Measurements from ENCODE around the gene VWA5B1.
A peak's percentile ranks its signal among the peaks of the same experiment; 100 is the strongest.

Gene VWA5B1

DNA sequence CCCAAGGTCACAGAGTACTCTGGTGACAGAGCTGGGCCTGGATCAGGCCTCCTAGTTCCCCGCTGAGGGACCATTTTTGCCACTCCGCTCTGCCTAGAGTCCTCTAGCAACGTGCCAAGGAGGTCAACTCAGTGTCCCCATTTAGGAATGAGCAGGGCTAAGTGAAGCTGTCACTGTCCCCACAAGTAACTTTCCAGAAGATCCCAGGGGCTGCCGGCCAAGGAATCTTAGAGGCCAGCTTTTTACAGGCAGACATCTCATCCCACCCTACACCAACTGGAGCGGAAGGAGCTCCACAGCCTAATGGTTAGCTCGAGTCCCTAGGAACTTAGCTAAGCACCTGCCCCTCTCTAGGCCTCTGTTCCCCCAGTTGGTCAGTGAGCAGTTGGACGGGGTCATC, 59.7 kb downstream of the VWA5B1 start:
- no peak for DNase-seq

DNA sequence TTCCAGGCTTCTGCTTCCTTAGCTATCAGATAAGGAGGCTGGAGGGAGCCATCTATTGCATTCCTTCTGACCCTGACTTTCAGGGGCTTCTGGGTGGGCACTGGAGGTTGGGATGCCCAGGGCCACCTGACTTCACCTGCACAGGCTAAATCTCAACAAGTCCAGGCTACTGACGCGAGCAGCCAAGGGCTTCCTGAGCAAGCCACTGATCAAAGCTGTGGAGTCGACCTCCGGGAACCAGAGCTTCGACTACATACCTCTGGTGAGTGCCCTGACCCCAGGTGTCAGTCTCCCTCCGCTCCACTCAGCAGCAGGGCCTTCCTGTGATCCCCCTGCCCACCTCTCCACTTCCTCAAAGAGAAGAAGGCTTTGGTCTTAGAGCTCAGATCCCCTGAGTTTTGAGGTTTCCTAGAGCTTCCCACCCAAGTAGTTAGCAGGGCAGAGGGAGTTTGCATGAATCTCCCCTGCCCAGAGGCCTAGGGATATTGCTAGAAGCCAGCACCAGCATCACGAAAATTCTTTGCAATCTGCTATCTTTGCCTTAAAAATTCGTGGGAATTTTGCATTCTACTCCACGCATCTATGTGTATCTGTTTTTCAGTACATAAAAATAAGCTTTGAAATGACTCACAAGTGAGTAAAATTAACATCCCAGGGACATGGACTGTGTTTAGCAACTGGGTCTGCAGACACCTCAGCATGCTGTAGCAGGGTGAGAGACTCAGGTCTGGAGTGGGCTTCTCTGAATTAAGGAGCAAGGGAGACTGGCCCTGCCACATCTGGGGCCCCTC, 61.4 kb downstream of the VWA5B1 start:
- DNase-seq = no peak

DNA sequence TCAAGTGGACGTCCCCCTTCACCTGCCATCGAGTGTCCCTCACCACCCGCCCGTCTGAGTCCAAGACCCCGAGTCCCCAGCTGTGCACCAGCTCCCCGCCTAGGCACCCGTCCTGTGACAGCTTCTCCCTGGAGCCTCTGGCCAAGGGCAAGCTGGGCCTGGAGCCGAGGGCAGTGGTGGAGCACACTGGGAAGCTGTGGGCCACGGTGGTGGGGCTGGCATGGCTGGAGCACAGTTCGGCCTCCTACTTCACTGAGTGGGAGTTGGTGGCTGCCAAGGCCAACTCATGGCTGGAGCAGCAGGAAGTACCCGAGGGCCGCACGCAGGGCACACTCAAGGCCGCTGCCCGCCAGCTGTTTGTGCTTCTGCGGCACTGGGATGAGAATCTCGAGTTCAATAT, 63.2 kb downstream of the VWA5B1 start:
- no peak for DNase-seq

DNA sequence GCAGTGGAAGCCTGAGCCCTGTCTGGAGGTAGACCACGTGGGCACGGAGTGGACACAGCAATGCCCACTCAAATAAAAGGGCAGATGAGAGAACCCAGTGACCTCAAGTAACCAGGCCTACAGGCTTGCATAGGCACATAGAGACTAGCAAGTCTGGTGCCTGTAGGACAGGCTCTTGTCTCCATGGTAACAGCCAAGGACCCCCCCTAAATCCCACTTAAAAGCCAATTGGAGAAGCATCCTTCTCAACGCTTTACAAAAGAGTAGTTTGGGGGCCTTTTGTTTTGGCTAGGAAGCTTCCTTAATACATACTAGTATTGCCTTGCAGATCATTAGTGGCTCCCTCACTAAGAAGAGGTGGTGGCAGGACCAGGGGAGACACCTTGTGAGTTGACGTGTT, 63.9 kb downstream of the VWA5B1 start:
- DNase-seq = no peak

DNA sequence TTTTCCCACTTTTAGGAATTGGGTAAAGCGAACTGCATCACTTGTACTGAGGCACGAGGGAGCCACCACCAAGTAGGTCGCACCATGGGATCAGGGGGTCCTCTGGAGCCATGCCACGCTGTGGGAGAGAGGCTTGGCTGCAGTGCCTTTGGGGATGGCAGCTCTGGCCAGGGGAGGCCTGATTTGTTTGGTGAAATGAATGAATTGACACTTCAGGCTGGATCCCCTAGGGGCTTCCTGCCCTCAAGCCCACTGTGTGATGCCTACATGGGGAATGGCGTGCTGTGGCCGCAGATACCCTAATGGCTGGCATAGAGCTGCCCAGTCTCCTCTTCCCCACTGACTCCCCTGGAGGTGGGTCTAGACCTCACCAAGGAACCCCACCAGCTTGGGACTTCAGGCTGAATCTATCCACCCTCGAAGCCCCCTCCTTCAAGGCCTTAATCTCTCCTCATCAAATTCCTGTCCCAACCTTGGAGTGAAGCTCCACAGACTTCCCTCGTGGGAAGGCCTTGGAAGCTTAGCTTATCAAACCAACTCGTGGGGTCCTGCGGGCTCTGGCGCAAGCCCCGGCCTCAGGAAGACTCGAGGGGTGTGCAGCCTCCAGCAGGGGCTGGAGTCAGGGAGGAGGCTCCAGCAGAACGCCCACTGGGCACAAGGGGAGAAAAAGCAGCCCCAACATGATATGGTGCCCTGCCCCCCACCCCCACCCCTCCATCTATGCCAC, 64.6 kb downstream of the VWA5B1 start:
- DNase-seq = no peak

DNA sequence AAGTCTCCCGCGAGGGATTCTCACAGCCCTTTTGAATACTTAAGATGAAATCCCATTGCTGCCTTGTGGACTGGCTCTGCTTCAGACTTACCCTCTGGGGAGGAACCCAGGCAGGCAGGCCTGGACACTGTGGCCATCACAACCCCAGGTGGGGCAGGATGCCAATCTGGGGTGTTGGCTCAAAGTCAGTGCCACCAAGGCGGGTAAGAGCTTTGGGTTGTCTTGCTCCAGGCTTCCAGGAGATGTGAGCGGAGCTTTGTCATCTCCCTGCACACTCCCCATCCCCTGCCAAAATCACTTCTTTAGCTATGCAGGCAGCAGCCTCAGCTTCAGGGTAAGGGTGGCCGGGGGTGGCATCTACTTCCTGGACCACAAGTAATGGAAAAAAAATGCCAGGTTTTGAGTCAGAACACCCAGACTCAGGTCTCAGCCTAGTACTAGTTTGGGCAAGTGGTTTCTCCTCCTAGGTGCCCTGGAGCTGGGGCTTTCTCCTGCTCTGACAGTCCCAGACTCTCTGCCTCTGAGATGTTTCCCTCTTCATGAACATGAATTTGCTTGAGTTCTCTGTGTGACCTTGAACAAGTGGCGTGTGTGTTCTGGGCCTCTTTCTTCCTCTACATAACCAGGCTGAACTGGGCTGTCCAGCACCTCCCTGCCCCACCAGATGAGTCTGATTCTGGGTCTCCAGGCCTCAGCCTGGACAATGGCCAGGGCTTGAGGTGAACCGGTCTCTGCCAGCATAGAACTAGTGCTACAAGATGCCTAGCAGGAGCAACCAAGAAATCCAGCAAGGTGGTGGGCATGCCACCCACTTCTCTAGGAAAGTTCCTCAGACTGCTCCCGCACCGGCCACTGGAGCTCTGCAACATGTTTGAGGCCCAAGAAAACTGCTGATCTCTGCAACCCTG, 65.4 kb downstream of the VWA5B1 start:
- no peak for DNase-seq

DNA sequence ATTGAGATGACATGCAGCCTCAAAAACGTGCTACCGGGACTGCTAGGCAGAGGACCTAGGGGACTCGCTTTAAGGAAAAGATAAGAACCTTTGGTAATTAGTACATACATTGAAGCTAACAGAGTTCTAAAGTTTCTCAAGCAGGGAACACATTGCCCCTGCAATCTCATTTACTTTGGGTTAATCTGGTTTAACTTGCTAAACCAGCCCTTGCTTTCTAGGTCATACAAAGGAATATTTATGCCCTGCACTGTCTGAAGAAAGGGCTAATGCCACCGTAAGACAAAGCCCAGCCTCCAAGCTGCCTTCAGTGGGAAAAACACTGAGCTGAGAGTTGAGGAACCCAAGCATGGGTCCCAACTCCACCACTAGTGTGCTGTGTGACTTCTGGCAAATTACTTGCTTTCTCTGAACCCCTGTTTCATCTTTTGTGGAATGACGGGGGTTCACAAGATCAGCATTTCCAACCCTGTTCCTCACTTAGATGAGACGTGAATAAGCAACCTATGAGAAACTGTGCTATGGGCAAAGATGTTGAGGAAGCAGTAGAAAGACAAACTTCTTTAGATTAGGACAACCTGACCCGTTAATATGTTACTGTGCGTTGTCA, 66.3 kb downstream of the VWA5B1 start:
- no peak for DNase-seq

DNA sequence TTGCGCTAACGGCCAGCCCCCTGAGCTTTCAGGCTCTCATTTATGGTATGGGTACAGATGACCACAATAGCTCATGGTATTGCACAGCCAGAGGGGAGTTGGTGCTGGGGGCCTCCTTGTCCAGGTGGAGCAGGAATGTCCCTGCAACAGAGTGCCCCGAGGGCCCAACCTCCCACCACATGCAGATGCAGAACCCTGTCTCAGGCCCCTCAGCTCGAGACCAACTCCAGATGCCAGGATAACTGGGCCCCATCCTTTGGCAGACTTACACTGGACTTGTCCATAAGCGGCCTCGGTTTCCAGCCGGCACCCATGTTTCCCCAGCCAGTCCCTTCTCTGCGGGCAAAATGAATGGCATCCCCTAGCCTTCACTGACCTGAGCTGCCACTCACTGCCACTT, 67.1 kb downstream of the VWA5B1 start:
- no peak for DNase-seq

DNA sequence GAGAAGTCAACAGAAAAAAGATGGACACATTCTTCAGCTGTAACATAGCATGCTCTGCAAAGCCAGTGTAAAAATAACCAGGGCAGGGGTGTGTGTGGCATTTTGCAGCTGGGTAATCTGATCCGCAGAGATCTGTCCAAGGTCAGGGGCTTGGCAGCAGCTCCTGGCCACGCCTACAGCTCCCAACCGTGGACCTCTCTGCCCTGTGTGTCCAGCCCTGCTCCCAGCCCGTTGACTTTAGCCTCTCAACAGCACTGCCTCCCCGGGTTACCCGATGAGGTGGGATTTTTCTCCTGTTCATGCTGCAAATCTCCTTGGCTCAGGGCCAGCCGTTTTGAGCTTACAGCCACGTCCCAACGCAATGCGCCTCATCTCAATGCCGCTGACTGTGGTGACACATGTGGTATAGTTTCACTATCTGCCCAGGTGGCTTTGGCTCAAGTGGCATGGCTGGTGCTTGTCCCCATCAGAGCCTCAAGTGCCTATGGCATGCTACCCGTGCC, 68.1 kb downstream of the VWA5B1 start:
- DNase-seq = peak; percentile 81

DNA sequence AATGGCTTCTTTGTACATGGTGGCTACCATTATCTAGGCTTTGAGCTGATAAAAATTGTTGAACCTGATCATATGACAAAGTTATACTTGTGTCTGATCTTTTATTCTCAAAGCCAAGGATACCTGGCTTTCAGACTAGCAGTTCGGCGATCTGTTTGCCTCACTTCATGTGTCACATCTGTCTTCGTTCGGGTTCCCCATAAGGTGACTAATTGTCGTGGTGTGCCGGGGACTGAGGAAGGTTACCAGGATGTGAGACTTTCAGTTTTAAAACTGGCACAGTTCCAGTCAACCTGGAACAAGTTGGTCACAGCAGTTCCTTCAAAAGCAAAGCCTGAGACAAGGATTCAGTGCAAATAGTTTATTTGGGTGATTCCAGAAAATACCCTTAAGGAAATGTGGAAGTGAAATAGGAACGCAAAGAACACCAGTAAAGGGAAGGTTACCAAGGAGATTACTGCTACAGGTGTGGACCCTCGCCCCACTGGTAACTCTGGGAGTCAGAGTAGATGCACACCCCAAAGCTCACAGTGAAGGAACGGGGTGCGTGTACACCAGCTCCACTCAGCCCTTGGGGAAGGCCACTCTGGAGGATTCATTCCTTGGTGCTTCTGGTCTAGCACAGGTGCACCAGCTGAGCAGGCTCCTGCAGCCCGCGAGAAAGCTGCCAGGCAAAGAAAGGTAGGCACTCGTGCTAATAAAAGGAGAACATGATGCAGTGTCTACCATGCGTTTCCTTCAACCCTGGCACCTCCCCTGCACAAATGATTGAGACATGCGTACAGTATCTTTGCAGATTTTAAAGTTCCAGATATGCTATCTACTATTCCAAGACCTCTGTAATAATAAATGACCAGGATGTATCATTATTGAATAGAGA, 69.0 kb downstream of the VWA5B1 start:
- DNase-seq = no peak

DNA sequence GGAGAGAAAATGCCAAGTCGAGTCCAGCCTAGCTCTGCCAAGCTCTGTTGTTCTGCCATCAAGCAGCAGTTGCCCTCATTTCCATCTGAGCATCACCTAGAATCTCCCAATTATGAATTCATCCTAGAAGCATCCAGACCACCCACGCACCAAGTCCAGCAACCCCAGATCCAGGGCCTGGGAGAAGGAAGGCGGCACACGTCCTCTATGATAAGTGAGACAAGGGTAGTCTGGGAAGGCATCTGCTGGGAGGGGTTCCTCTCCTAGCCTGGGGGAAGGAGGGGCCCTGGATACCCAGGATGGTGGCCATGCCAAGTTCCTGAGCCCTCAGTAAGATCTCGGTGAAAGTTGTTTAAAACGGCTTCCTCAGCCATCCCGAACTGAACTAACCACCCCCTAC, 70.7 kb downstream of the VWA5B1 start:
- no peak for DNase-seq

DNA sequence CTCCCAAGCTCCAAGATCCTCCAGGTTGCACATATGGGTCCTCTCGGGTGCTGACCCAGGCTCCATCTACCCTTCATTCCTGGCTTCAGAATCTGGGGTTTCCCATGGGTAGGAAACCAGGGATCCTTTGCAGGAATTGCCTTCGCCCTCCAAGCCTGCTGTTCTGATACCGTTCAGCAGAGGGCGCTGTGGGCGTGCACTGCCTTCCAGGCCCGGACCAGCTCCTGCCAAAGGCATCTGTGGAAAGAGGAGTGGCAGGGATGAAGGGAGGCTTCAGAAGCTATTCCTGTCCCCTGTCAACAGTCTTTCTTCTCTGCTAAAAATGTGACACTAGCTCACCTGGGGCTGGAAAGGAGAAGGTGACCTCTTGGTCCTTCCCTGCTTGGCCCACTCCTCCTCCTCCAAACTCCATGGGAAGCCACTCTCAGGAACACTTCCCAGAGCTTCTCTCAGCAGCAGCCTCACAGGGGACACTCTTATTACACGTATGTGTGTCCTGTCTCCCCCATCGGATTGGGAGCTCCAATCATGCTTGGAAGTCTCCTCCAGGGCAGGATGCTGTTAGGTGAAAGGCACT, 71.2 kb downstream of the VWA5B1 start:
- DNase-seq = peak; percentile 40

DNA sequence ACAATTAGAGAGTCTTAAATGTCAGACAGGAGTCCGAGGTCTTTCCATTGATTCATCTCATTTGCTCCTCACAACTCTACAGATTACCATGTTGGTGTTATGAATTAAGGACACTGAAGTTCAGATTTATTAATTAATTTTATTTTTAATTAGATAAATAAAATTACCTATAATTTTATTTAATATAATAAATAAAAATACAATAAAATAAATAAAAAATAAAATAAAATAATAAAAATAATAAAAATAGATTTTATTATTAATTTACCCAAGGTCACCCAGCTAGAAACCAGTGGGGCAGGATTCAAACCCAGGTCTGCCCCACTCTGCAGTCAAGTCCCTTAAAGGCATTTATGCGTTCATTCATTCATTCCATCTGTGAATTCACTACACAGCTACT, 72.2 kb downstream of the VWA5B1 start:
- no peak for DNase-seq

DNA sequence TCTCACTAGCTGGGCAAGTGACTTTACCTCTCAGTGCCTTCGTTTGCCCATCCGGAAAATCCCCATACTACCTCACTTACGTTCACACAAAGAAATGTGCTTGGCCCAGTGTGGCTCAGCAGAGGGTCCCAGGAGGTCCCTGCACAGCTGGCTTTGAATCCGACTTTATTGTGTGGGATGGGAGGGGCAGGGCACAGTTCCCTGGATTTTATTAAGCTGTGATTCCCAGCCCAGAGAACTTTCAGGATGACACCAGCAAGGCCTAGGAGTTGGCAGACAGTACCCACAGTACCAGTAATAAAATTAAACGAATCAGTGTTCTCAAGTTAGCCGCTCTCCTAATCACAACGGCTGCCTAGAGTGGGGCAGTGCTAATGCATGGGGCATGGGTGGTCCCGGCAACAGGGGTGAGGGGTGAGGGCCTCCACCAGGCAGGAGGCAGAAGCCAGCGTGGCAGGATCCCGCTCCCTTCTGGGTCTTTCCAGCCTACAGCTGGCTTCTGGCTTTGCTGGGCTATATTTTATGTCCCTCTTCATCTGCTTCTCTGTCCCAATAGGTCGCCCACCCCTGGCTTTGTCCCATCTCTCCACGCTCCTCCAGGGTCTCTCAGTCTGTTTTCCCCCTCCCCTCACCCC, 74.9 kb downstream of the VWA5B1 start:
- no peak for DNase-seq

DNA sequence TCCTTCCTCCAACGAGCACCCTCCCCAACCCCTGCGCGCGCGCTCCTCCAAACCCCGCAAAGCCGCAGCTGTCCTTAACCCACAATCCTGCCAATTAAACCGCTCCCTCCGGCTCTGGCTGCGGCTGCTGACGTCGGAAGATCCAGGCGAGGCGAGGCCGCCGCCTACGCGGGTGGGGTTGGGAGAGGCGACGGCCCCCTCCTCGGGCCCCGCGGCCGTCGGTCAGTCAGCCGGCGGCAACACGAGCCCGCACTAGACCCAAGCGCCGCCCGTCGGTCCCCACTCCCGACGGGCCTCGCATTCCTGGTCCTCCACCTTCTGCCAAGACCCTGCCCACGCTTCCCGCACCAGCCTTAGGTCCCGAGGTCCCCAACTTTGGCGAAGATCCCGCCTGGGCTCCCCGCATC, 75.4 kb downstream of the VWA5B1 start:
- peak; percentile 21 for DNase-seq

DNA sequence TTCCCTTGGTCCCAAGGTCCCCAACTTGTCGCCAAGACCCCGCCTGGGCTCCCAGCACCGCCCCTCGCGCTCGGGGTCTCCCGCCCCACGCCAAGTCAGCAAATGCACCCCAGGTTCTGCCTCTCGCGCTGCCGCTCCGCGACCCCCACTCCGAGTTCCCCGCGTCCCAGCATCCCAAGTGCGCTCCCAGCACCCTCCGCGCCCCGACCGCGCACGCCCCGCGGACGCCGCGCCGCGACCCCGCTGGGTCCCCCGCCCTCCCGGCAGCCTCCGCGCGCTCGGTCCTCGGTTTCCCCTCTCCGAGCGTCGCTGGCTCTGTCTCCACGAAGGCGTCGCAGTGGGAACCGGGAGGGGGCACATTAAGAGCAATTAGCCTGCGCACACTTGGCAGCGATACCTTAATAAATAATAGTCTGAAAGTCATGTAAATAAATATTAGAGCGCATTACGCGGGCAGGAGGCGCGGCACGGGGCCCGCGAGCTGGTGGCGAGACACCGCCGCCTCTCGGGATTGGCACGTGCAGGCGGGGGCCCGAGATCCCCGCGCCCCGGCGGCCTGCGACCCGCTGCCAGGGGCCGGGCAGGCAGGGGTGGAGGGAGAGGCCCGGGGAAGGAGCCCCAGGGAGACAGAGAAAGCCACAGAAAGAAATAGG, 75.9 kb downstream of the VWA5B1 start:
- DNase-seq = no peak

DNA sequence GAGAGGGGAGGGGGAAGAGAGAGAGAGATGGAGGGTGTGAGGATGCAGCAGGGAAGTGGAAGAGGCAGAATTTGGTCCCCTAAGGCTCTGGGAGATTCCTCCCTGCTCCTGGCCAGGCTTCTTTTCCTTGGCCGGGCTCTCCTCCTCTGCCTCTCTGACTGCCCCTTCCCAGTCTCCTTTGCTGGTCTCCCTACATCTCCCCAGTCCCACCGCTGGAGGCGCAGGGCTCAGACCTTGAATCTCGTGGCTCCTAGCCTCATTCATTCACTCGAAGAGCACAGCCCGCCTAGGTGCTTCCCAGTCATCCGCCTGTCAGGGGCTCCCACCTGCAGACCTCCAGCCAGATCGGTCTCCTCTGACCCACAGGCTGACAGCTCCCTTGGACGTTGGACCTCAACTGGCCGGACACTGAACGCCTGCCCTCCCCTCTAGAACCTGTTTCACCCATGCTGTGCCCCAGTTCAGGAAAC, 76.5 kb downstream of the VWA5B1 start:
- DNase-seq = peak; percentile 73

DNA sequence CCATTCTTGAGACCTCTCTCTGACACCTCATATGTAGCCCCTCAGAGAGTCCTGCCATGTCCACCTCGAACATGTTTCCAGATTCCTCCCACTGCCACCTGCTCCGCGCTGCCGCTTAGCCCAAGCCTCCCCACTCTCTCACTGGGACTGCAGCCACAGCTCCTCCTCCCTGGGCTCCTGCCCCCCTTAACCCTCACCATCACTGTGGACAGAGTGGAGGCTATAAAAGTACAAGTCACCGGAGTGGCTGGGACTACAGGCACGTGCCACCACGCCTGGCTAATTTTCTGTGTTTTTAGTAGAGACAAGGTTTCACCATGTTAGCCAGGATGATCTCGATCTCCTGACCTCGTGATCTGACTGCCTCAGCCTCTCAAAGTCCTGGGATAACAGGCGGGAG, 77.0 kb downstream of the VWA5B1 start:
- DNase-seq = no peak

DNA sequence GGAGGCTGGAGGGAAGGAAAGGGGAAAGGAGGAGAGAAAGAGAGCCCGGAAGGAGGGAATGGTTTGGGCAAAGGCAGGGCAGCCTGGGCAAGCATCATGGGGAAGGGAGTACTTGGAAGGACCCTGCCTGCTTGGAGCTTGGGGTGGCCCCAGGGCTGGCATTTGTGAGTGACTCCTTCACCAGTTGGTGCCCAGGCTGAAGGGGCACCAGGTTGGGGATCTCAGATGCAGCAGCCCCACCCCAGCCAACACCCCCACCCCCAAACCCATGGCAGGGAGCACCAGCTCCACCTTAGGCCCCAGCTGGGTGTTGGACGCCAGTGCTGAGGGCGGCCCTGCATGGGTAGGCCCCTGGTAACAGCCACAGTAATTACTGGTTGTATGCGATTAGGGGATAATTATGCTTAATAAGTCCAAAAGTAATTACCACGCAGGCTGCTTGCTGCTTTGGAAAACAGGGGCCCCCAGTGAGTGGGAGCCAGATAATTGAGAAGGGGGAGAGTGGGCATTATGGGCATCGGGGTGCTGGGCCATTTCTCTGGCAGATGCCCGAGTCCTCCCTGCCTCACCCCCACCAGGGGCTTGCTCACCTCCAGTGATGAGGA, 78.3 kb downstream of the VWA5B1 start:
- no peak for DNase-seq

DNA sequence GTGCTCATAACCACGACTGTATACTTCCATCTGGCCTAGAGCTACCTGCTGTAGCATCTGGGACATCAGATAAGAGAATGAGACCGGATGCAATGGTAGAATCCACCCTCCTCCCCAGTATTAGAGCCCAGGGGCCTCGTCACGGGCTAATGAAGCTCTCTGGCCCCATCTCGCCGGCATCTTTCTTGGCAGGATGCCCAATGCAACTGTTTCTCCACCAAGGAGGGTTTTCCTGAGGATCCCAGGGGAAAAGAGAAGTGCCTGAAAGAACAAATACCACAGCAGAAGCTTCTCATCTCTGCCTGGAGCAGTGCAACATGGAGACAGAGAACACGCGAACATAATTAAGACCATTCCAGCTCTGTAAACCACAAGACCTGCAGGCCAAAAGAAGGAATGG, 80.0 kb downstream of the VWA5B1 start:
- peak; percentile 49 for DNase-seq
